ENCODE measurements around the gene PLOD2. TPM values are rescaled to one million over a fixed set of nuclear protein-coding genes. Genes with fewer than 3 reads are reported as not detected.

Gene PLOD2
- total and polyA plus RNA-seq, 2 donors from 2014 or later: 21.3 to 66.0 TPM

DNA sequence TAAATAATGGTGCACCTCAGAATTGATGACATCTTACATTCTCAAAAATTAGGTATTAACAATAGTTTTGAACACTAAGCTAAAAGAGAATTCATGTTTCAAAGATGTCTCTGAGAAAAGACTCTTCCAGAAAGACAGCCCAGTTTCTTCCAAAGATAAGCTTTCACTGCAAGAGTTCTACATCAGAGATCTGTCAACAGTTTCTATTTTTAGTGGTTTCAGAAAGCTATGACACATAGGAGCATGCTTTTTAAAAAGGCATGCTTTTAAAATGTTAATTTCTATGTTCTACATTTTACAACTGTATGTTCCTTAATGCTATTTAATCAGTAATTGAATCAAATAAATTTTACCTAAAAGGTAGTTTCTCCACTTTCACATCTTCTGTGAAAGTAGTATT is 88.2 kb downstream of the PLOD2 start:
- H3K27ac ChIP-seq (ENCODE audit: low read depth in 2 of 2, low read length in 2 of 2): no peak overlapping the region

DNA sequence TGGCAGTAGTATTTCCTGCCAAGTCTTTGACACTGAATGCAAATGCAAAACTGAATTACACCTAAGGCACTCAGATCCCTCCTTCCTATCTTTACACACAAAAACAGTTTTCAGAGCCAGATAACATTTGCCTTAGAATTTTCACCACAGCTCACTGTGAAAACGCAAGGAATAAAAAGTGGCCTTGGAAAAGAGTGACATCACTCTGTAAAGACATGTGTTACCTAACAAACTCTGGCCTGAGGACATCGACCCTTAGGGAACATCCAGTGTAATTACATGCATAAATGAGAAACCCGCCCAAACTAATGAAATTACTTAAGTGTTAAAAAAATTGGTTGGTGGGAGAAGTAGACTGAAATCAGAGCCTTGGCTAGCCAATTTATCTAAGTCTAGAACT is 88.9 kb downstream of the PLOD2 start:
- Histone ChIP-seq H3K4me1 (ENCODE audit: control insufficient read depth in 2 of 3, insufficient read depth in 2 of 3, low read depth in 1 of 3, low read length in 3 of 3) (no peaks in the 10 kb centered on the region), H3K9me3 (ENCODE audit: control insufficient read depth in 2 of 3, insufficient read depth in 1 of 3, low read length in 3 of 3) (no peaks in the 10 kb centered on the region), H3K4me3 (ENCODE audit: low read length in 3 of 3) (no peak overlapping the region), H3K27ac (ENCODE audit: low read depth in 2 of 2, low read length in 2 of 2) (no peak overlapping the region), H3K9ac (ENCODE audit: low read length in 3 of 3) (no peak overlapping the region), H3K36me3 (ENCODE audit: control insufficient read depth in 2 of 3, insufficient read depth in 3 of 3, low read length in 3 of 3) (peaks cover 0 to 6% (median 2%) of the 10 kb centered on the region in 3 donors), H3K27me3 (ENCODE audit: control insufficient read depth, insufficient read depth, low read length) (no peaks in the 10 kb centered on the region)
- no peak for DNase-seq
- no peak for FAIRE-seq
- TF ChIP-seq, protein P1, sequence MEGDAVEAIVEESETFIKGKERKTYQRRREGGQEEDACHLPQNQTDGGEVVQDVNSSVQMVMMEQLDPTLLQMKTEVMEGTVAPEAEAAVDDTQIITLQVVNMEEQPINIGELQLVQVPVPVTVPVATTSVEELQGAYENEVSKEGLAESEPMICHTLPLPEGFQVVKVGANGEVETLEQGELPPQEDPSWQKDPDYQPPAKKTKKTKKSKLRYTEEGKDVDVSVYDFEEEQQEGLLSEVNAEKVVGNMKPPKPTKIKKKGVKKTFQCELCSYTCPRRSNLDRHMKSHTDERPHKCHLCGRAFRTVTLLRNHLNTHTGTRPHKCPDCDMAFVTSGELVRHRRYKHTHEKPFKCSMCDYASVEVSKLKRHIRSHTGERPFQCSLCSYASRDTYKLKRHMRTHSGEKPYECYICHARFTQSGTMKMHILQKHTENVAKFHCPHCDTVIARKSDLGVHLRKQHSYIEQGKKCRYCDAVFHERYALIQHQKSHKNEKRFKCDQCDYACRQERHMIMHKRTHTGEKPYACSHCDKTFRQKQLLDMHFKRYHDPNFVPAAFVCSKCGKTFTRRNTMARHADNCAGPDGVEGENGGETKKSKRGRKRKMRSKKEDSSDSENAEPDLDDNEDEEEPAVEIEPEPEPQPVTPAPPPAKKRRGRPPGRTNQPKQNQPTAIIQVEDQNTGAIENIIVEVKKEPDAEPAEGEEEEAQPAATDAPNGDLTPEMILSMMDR (IDR thresholded peaks at IDR 0.05; ENCODE audit: borderline replicate concordance, extremely low read depth, insufficient read depth): no peak
- intact Hi-C loops (cut with DNase I): loop anchor here (10.0 kb wide), 1 partner anchor 103 kb away; no protein-coding TSS in a partner anchor

More for the DNA sequence above, 88.2 kb downstream of the PLOD2 start:
- no peak for FAIRE-seq
- no peak for DNase-seq
- Histone ChIP-seq H3K9ac (ENCODE audit: low read length in 3 of 3) (no peak overlapping the region), H3K4me3 (ENCODE audit: low read length in 3 of 3) (no peak overlapping the region), H3K27me3 (ENCODE audit: control insufficient read depth, insufficient read depth, low read length) (no peaks in the 10 kb centered on the region), H3K36me3 (ENCODE audit: control insufficient read depth in 2 of 3, insufficient read depth in 3 of 3, low read length in 3 of 3) (peaks cover 0 to 6% (median 2%) of the 10 kb centered on the region in 3 donors), H3K9me3 (ENCODE audit: control insufficient read depth in 2 of 3, insufficient read depth in 1 of 3, low read length in 3 of 3) (no peaks in the 10 kb centered on the region), H3K4me1 (ENCODE audit: control insufficient read depth in 2 of 3, insufficient read depth in 2 of 3, low read depth in 1 of 3, low read length in 3 of 3) (no peaks in the 10 kb centered on the region)
- TF ChIP-seq, protein P1 (IDR thresholded peaks at IDR 0.05; ENCODE audit: borderline replicate concordance, extremely low read depth, insufficient read depth): no peak
- intact Hi-C loops (cut with DNase I): loop anchor here (10.0 kb wide), 1 partner anchor 102 kb away; no protein-coding TSS in a partner anchor

DNA sequence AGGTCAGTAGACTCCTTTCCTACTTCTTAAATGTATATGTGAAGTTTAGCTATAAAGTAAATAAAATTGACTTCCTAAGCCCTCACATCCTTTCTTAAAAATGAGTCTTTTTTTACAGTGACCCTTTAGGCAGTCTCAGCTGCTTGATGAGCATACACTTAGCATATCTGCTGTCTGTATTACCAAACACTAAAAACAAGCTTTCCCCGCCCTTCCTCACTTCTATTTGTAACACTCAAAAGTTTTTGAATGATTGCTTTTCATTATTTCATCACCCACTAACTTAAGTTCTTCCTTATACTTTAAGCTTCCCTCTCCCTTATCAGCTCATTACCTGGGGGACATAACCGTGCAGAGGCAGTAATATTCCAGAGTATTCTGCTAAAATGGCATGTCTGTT is 89.4 kb downstream of the PLOD2 start:
- intact Hi-C loops (cut with DNase I): loop anchor here (10.0 kb wide), 1 partner anchor 103 kb away; no protein-coding TSS in a partner anchor
- peaks cover 0 to 6% (median 2%) of the 10 kb centered on the region in 3 donors for H3K36me3 ChIP-seq (ENCODE audit: control insufficient read depth in 2 of 3, insufficient read depth in 3 of 3, low read length in 3 of 3)
- TF ChIP-seq, protein P1 (IDR thresholded peaks at IDR 0.05; ENCODE audit: borderline replicate concordance, extremely low read depth, insufficient read depth): no peak
- DNase-seq: no peak
- no peaks in the 10 kb centered on the region for H3K27me3 ChIP-seq (ENCODE audit: control insufficient read depth, insufficient read depth, low read length)
- no peak overlapping the region for H3K4me3 ChIP-seq (ENCODE audit: low read length in 3 of 3)
- H3K4me1 ChIP-seq (ENCODE audit: control insufficient read depth in 2 of 3, insufficient read depth in 2 of 3, low read depth in 1 of 3, low read length in 3 of 3): no peaks in the 10 kb centered on the region
- no peak overlapping the region for H3K9ac ChIP-seq (ENCODE audit: low read length in 3 of 3)
- no peaks in the 10 kb centered on the region for H3K9me3 ChIP-seq (ENCODE audit: control insufficient read depth in 2 of 3, insufficient read depth in 1 of 3, low read length in 3 of 3)
- FAIRE-seq: no peak
- no peak overlapping the region for H3K27ac ChIP-seq (ENCODE audit: low read depth in 2 of 2, low read length in 2 of 2)

DNA sequence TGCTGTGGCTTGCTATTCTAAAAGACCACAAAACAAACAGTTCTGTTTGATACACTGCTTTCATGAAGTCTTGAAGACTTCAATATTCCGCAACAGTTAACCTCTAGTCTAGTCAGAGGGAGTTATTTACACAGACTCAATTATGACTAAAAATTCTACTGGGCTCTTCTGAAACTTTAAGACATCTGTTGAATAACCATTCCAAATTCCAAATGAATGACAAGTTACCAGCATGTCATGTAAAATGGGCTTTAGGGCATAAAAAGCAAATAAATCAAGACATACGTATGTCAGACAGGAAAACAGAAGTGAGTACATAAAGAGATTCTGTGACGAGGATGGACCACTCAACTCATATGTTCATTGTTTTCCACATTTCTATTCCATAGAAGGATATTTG is 93.9 kb downstream of the PLOD2 start:
- Histone ChIP-seq H3K27ac (ENCODE audit: low read depth in 2 of 2, low read length in 2 of 2) (no peak overlapping the region), H3K36me3 (ENCODE audit: control insufficient read depth in 2 of 3, insufficient read depth in 3 of 3, low read length in 3 of 3) (no peaks in the 10 kb centered on the region), H3K4me3 (ENCODE audit: low read length in 3 of 3) (no peak overlapping the region), H3K9ac (ENCODE audit: low read length in 3 of 3) (no peak overlapping the region), H3K4me1 (ENCODE audit: control insufficient read depth in 2 of 3, insufficient read depth in 2 of 3, low read depth in 1 of 3, low read length in 3 of 3) (no peaks in the 10 kb centered on the region), H3K27me3 (ENCODE audit: control insufficient read depth, insufficient read depth, low read length) (no peaks in the 10 kb centered on the region), H3K9me3 (ENCODE audit: control insufficient read depth in 2 of 3, insufficient read depth in 1 of 3, low read length in 3 of 3) (no peaks in the 10 kb centered on the region)
- DNase-seq (no peak), FAIRE-seq (no peak)
- intact Hi-C loops (cut with DNase I): no loop called here
- TF ChIP-seq, protein P1 (IDR thresholded peaks at IDR 0.05; ENCODE audit: borderline replicate concordance, extremely low read depth, insufficient read depth): no peak

Data from kidney (tissue), 14 donors.